Natural killer cell (primary cell): ENCODE data around the gene TMC5. TPM values are rescaled to one million over a fixed set of nuclear protein-coding genes. Genes with fewer than 3 reads are reported as not detected.
"Not testable (repeated sequence)": the region's sequence is repeated elsewhere in the genome, so short reads cannot be mapped to it uniquely, and the experiment has no call there.

Source experiments
- ATAC-seq, 3 donors: fragments of 150-1000 bp in 2 of 3; fragments of 200-7000 bp in 1 of 3; cut with Tn5 transposase; 1 replicate in 1 of 3; 2 replicates in 2 of 3; pipeline ENCODE4 v1.10.0; 2021; ENCODE audit warnings: mild to moderate bottlenecking in 2 of 3, moderate library complexity in 2 of 3
- DNase-seq, 2 donors: peaks; one replicate each; pipeline versions ENCODE4 v3.0.0 to v3.0.0-alpha.2; 2013 to 2021; ENCODE audit warnings: mixed read lengths in 1 of 2
- H3K27ac ChIP-seq: one replicate; pipeline ENCODE4 v1.5.1; 2013; ENCODE audit warnings: mild to moderate bottlenecking, low read length
- H3K27me3 ChIP-seq: one replicate; pipeline ENCODE4 v1.6.1; 2013; ENCODE audit warnings: low read length; ENCODE audit not compliant: control insufficient read depth, insufficient read depth
- H3K36me3 ChIP-seq: one replicate; pipeline ENCODE4 v1.6.1; 2013; ENCODE audit warnings: low read length; ENCODE audit not compliant: control insufficient read depth, insufficient read depth
- H3K4me1 ChIP-seq: one replicate; pipeline ENCODE4 v1.6.1; 2013; ENCODE audit warnings: low read length; ENCODE audit not compliant: control insufficient read depth, insufficient read depth
- H3K4me3 ChIP-seq: one replicate; pipeline ENCODE4 v1.5.1; 2013; ENCODE audit warnings: low read length
- H3K9me3 ChIP-seq: one replicate; pipeline ENCODE4 v1.6.1; 2013; ENCODE audit warnings: low read length; ENCODE audit not compliant: control insufficient read depth, insufficient read depth
- H3K27ac Mint-ChIP-seq, 2 donors: one replicate each; pipeline ENCODE4 v1.8.0; 2022; ENCODE audit warnings: mild to moderate bottlenecking in 2 of 2, mixed read lengths in 2 of 2, moderate library complexity in 1 of 2
- H3K27me3 Mint-ChIP-seq, 2 donors: one replicate each; pipeline ENCODE4 v1.8.0; 2022; ENCODE audit warnings: low read depth in 2 of 2, mixed read lengths in 2 of 2
- H3K36me3 Mint-ChIP-seq: one replicate; pipeline ENCODE4 v1.8.0; 2022; ENCODE audit warnings: mixed read lengths
- H3K4me1 Mint-ChIP-seq, 2 donors: one replicate each; pipeline ENCODE4 v1.8.0; 2022; ENCODE audit warnings: mixed read lengths in 2 of 2
- H3K4me3 Mint-ChIP-seq: one replicate; pipeline ENCODE4 v1.8.0; 2022; ENCODE audit warnings: mild to moderate bottlenecking, moderate library complexity, mixed read lengths
- H3K9me3 Mint-ChIP-seq, 2 donors: one replicate each; pipeline ENCODE4 v1.8.0; 2022; ENCODE audit warnings: mixed read lengths in 2 of 2
- CTCF ChIP-seq: fragments of 200-600 bp; IDR thresholded peaks from one replicate; pipeline ENCODE4 v1.8.0; 2022; ENCODE audit warnings: antibody characterized with exemption
- WGBS: methylation state at CpG from one replicate; pipeline ENCODE4 v1.1.7; 2013; ENCODE audit warnings: missing lambda C conversion rate; ENCODE audit not compliant: insufficient coverage; 5-methylcytosine and 5-hydroxymethylcytosine counted together
- intact Hi-C: fragments of 100-400 bp; cut with micrococcal nuclease; formaldehyde crosslinking; loops from one replicate; pipeline ENCODE4 v1.14.2; 2022
- total RNA-seq, 4 donors: library from RNA; stranded (reverse); fragments of 120-200 nt in 1 of 4; gene quantifications; one replicate each; pipeline versions ENCODE4 v1.2.3 to v1.2.4, GENCODE V29; 2013 to 2022

TMC5 gene
- total RNA-seq, 3 donors from 2014 or later (not counting 1 experiment from before 2014, with no cell fraction given), result not detected

DNA sequence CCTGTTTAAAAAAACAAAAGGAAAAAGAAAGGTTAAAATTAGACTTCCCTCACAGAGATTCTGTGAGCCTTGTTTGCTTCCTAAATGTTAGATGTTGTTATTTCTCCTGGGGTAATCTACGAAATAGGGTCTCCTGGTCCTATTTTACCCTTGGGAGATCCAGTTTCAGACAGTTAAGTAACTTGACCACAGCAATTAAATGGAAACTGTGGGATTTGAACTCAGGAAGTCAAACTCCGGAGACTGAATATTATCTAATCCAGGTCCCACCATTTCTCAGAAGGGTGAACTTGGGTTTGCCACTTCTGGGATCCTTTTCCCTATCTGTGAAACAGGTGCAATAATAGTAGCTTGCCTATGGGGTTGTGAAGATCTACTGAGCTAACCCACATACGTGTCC is 6.4 kb upstream of the TMC5 start:
- H3K27ac ChIP-seq, result no peak overlapping the region
- H3K9me3 ChIP-seq, result peaks cover 7% of the 10 kb centered on the region
- TF ChIP-seq CTCF, result no peak
- H3K9me3 Mint-ChIP-seq, result peaks cover 0 to 3% of the 10 kb centered on the region in 2 donors
- peaks cover 10% of the 10 kb centered on the region for H3K27me3 ChIP-seq
- DNase-seq (no peak), ATAC-seq (no peak)
- intact Hi-C loops, result no loop called here
- H3K4me1 ChIP-seq, result no peaks in the 10 kb centered on the region
- no peak overlapping the region for H3K4me3 Mint-ChIP-seq
- H3K4me3 ChIP-seq, result no peak overlapping the region
- H3K36me3 Mint-ChIP-seq, result no peaks in the 10 kb centered on the region
- 66% methylated on average over 2 of the region's 3 CpGs for WGBS
- peaks cover 19 to 40% of the 10 kb centered on the region in 2 donors for H3K27me3 Mint-ChIP-seq
- H3K36me3 ChIP-seq, result no peaks in the 10 kb centered on the region
- no peak overlapping the region for H3K27ac Mint-ChIP-seq
- peaks cover 0 to 4% of the 10 kb centered on the region in 2 donors for H3K4me1 Mint-ChIP-seq

DNA sequence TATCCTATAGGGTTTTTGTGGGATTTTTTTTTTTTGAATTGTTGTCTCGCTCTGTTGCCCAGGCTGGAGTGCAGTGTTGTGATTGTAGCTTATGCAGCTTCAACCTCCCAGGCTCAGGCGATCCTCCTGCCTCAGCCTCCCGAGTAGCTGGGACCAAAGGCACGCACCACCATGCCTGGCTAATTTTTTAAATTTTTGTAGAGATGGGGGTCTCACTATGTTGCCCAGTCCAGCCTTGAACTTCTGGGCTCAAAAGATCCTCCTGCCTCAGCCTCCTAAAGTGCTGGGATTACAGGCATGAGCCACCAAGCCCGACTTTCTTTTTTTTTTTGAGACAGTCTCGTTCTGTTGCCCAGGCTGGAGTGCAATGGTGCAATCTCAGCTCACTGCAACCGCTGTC is 5.6 kb upstream of the TMC5 start:
- H3K4me3 ChIP-seq, H3K4me1 Mint-ChIP-seq, intact Hi-C loops, H3K36me3 Mint-ChIP-seq, H3K4me1 ChIP-seq, H3K9me3 ChIP-seq, H3K9me3 Mint-ChIP-seq, DNase-seq, H3K27me3 ChIP-seq, H3K36me3 ChIP-seq, H3K4me3 Mint-ChIP-seq, ATAC-seq, H3K27ac ChIP-seq, H3K27ac Mint-ChIP-seq: not testable (repeated sequence)
- WGBS, result 94% methylated on average over 7 of the region's 7 CpGs
- peaks cover 20 to 34% of the 10 kb centered on the region in 2 donors for H3K27me3 Mint-ChIP-seq

DNA sequence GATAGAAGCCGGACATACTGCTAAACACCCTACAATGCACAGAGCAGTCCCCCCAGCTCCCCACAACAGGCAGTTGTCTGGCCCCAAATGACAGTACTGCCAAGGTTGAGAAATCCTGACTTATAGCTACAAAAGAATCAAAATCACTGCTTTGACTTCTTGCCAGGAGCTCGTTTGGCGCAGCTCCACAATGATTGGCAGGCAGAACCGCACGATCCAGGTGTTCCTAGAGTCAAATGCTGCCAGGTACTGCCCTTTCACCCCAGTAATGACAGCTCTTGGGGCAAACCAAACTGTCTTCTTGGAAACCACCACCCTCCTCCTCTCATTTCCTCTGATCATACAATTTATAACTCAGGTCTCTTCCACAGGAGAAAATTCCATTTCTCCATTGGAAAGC is 2.2 kb upstream of the TMC5 start:
- TF ChIP-seq CTCF, result no peak
- peaks cover 10% of the 10 kb centered on the region for H3K27me3 ChIP-seq
- Mint-ChIP-seq H3K9me3 (no peaks in the 10 kb centered on the region), H3K27me3 (peaks cover 3 to 18% of the 10 kb centered on the region in 2 donors), H3K4me3 (no peak overlapping the region), H3K27ac (no peak overlapping the region), H3K4me1 (peaks cover 0 to under 1% of the 10 kb centered on the region in 2 donors), H3K36me3 (no peaks in the 10 kb centered on the region)
- no peaks in the 10 kb centered on the region for H3K4me1 ChIP-seq
- no peak for DNase-seq
- no peak for ATAC-seq
- H3K27ac ChIP-seq, result no peak overlapping the region
- H3K9me3 ChIP-seq, result no peaks in the 10 kb centered on the region
- intact Hi-C loops, result no loop called here
- no peaks in the 10 kb centered on the region for H3K36me3 ChIP-seq
- H3K4me3 ChIP-seq, result no peak overlapping the region
- 84% methylated on average over 4 of the region's 5 CpGs for WGBS

DNA sequence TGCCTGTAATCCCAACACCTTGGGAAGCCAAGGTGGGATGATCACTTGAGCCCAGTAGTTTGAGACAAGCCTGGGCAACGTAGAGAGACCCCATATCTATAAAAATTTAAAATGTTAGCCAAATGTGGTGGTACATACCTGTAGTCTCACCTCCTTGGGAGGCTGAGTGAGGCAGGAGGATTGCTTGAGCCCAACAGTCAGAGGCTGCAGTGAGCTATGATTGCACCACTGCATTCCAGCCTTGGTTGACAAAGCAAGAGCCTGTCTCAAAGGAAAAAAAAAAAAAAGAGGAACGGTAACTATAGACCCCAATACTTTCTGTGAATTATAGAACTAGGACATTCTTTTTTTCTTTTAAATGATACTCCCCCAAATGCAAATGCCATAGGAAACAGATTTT is 1.8 kb upstream of the TMC5 start:
- peaks cover 3 to 16% of the 10 kb centered on the region in 2 donors for H3K27me3 Mint-ChIP-seq
- DNase-seq (no peak), ATAC-seq (no peak)
- H3K4me3 Mint-ChIP-seq, result no peak overlapping the region
- Histone ChIP-seq H3K4me1 (no peaks in the 10 kb centered on the region), H3K27me3 (peaks cover 10% of the 10 kb centered on the region), H3K4me3 (no peak overlapping the region), H3K9me3 (no peaks in the 10 kb centered on the region), H3K27ac (no peak overlapping the region), H3K36me3 (no peaks in the 10 kb centered on the region)
- no CpG with 5 or more reads among the region's 2 CpGs for WGBS
- intact Hi-C loops, result no loop called here
- no peaks in the 10 kb centered on the region for H3K9me3 Mint-ChIP-seq
- no peaks in the 10 kb centered on the region for H3K36me3 Mint-ChIP-seq
- no peaks in the 10 kb centered on the region for H3K4me1 Mint-ChIP-seq
- no peak overlapping the region for H3K27ac Mint-ChIP-seq
- no peak for TF ChIP-seq CTCF
